Activated CD8-positive, alpha-beta memory T cell treated with anti-CD3 and anti-CD28 coated beads for 1 hour (primary cell): ENCODE results near the gene BBX.

Experiments used
- DNase-seq, 2 donors: peaks; one replicate each; pipeline ENCODE4 v3.0.0-alpha.2; 2020; ENCODE audit warnings: low read depth in 1 of 2; ENCODE audit errors: extremely low read depth in 1 of 2

The BBX gene

DNA sequence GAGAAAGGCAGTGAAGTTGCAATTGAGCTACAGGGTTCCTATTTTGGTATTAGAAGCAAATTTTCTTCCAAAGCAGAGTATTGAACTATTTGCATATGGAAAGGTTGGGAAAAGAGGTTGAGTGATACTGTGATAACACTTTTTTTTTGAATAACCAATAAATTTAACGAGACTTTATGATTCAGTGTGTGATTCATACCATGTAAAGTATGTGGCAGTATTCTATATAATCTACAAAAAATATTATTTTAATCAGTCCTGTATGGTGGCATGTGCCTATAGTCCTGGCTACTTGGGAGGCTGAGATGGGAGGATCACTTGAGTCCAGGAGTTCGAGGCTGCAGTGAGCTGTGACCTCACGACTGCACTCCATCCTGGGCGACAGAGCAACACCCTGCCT is 206.9 kb downstream of the BBX start:
- DNase-seq, result no peak

DNA sequence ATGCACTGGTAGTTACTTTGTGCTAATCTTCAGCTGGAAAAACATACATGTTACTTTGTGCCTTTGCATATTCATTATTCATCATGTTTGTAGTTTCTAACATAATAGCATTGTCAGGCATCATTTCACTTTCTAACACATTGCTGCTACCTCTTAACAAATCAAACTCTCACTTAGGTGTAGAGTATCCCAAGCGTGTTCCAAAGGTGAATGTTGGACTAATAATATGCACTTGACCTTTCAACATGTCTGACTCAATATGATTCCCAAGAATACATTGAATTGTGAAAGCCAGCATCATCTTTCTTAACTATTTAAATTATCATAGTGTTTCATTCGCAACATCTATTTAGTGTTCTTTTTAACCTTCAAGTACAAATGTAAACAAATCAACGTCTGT is 211.6 kb downstream of the BBX start:
- no peak for DNase-seq

DNA sequence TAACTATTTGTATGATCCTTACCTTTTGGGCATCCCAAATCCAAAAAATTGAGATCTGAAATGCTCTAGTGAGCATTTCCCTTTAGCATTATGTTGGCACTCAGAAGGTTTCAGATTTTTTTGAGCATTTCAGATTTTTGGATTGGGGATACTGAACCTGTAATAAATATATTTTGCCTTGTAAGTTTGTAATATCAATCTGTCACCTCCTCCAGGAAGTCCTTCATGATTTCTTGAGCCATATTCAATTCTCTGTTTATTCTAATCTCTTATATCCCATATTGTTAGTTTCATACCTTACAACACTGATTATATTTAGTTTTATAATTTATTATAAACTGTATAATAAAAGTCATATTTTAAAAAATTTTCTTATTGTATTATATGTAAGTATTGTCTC is 215.2 kb downstream of the BBX start:
- no peak for DNase-seq

DNA sequence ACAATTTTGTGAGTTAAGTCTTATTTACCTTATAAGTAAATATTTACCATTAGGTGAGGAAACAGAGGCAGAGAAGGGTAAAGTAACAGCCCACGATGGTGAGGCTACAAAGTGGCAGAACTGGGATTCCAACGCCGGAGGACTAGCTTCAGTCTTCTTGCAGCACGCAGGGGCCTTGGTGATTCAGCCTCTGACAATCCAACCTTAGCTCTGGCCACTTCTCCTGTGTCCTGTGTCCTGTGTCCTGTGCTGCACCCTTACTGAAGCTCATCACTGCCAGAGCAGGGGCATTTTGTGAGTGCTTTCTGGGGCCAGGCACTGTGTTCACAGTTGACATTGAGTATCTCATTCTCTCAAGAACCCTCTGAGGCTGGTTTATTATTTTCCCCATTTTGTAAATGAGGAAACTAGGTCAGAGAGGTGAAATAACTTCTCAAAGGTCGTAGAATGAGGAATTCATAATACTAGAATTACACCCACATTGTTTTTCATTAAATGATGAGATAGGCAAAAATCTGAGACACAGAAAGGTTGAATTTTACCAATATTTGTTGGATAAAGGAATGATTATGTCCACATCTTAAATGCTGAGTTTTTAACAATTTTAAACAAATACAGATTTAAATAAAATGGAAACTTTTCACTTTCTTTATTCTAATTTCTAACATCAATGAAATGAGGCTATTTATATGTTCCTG is 215.9 kb downstream of the BBX start:
- no peak for DNase-seq

DNA sequence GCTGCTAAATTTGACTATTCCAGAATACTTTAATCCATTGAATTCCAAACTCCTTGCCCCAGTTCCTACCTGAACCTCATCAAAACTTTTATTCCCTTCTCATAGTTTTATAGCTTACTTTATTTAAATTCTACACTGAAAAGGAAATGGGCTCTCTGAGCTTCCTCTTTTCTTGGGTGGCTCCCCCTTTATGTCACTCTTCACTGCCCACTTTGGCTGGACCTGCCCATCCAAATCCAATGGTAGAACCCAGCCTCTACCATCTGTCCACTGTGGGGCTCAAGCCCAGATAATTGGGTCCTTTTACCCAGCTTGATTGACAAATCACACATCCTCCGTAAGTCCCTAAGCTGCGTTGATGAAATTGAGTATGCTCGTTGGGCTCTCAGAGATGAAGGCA is 216.5 kb downstream of the BBX start:
- DNase-seq, result no peak

DNA sequence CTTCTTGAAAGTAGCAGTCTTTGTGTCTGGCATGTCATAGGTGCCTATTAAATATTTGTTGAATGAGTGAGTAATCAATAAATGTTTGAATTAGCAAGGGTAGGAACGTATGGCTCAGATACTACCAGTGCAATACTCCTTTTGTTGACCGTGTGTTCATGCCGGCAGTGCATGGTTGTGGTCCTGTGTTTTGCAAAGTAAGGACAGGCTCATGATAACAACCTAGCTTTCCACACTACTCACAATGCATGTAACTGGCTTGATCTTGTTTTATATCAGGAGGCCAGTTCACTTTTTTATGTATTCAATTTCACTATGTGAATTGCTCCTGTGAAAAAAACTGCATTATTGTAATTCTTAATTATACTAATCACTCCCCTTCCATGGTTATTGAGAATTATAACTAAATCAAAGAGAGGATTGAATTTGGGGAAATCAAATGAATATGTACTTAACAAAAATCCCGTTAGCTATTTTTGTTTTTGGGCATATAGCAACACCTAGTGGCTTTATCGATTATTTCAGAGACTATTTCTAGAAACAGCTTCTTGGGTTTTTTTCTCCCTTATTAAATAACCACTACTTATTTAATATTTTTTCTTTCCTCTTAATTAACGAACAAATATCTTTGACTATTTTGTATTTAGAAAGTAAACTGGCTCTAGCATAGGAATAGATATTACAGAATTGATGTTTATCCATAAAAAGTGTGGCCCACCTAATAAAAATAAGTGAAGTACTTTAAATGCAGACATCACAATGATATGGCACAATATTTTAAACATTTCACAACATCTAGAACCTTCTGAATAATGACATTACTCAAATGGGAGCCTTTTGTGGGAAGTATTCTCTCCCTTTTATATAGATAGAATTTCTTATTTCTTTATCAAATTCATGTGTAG is 218.5 kb downstream of the BBX start:
- DNase-seq, result no peak

DNA sequence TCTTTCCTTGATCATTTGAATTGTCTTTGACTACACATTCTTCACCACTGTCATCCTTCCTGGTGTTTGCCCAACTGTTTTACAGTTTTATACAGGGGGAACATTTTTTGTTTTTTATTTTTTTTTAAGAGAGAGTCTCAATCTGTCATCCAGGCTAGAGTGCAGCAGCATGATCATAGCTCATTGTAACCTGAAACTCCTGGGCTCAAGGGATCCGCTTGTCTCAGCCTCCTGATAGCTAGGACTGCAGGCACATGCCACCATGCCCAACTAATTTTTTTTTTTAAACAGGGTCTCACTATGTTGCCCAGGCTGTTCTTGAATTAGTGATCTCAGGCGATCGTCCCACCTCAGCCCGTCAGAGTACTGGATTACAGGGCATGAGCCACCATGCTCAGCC is 222.6 kb downstream of the BBX start:
- DNase-seq, result no peak

DNA sequence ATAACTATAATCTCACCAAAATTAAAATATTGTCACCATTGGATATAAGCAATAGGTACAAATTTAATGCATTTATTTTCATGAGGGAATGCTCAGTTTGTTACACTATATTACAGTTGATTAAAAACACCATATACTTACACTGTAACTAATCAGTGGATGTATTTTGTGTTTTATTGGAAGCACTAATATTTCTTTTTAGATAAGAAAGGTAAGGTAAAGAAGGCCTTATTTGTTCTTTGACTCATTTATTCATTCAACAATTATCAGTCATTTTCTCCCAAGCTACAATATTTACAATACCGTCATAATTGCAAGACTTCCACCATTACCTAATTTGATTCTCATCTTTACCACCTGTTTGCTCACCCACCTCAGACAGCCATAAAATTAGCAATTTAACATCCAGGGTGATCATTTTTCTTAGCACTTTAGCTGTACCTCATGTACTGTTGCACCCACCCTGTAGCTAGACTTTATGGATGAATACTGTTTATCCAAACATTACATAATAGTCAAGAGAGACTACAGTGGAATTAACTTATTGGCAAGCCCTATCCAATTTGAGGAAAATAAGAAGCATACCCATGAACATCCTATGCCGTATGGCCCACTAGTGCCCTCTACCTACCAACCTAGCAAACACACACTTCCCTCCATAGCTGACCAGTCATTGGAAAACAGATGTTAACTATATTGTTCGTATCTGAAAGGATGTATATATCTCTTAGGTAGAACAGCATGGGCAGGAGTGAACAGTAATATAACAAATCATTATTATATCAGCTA is 229.6 kb downstream of the BBX start:
- no peak for DNase-seq

DNA sequence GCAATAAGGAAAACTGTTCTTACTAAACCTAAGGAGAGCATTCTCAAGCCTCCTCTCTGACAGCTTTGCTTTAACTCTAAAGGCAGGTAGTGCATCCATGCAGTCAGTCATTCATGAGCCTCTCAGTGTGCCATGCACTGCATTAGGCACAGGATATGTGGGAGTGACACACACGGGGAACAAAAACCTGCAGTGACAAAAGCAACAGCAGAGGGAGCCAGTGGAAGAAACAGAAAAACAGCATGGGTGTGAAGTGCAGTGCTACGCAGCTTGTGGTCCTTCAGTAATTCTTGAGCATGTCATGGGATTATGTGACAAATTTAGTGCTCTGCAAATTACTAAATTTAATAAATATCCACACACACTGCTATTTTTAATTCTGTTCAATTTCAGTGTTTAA is 230.7 kb downstream of the BBX start:
- DNase-seq, result no peak

DNA sequence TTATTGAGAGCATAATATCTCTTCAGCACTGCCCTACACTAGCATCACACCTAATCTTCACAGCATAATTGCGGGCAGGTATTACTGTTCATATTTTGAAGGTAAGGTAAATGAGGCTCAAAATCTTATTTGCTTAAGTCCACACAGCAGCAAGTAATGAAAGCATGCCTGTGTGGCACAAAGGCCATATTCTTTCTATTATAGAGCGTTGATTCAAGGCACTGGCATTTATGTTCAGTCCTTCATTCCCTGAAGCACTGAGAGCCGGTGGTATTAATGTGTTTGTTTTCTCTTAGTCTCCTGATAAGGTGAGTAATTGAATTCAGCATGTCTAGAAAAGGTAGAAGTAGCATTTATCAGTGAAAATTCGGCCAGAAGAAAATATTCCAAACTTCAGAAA is 231.2 kb downstream of the BBX start:
- DNase-seq, result no peak

DNA sequence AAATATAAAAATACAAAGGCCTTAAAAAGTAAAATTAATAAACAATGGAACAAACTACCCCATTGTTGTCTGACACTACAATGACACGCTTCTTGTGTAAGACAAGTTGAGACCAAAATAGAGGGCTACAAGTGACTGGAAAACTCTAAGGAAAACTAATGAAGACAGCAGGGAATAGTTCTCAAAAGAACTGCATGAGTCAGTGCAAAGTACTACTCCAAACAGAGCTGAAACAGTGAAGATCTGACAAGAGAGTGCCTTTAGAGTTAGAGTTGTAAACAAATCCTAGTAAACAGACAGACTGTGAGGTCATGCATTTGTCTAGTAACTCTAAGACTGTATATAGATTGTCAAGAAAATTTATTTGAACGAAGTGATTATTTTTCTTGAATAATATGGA is 233.9 kb downstream of the BBX start:
- DNase-seq, result no peak

DNA sequence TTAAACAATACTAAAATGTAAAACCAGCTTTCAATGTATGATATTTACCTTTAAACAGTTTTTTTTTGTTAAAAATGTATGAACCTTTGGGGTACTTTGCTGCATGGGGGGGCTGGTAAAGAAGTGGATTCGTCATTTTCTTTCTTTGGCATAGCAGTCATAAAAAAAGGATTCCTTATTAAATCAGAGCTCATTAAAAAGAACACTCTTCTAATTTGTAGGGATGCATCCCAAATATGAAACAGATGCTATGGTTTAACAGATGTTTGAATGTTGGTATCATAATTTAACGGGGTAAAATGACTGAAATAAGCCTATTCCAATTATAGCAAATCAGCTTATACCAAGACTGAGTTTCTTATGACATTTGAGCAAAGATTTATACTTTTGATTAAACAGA is 234.4 kb downstream of the BBX start:
- DNase-seq, result no peak

DNA sequence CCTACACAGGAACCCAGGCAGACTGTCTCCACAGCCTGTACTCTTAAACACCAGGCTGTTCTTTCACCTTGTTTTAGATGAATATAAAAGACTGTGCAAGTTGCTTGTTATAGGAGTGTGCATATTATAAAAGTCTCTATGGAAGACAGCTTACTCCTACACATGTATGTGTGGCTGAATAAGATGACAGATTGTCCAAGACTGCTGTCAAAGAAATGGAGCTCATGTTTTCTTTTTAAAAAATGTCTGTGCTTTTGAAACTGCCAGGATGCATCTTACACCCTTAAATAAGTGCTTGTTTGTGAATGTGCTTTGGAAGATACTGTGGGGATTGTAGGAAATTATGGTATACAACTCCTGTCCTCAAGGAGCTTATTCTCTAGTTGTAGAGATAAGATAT is 237.4 kb downstream of the BBX start:
- no peak for DNase-seq

DNA sequence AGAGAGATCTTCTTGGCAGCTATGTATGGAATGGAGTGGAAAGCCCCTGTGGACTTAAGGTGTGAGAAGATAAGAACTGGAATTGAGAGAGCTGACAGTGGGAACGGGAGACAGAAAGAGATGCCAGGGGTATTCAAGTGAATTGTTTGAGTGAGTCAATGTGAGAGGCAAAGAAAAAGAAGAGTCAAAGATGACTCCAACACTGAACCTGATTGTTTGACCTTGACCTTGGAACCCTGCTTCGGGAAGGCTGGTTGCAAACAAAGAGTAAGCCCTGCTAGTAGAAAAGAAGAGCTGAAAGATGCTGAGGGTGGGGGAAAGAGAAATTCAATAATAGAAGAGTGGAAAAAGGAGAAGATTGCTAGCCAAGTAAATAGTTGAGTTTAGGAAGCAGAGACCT is 238.6 kb downstream of the BBX start:
- no peak for DNase-seq

DNA sequence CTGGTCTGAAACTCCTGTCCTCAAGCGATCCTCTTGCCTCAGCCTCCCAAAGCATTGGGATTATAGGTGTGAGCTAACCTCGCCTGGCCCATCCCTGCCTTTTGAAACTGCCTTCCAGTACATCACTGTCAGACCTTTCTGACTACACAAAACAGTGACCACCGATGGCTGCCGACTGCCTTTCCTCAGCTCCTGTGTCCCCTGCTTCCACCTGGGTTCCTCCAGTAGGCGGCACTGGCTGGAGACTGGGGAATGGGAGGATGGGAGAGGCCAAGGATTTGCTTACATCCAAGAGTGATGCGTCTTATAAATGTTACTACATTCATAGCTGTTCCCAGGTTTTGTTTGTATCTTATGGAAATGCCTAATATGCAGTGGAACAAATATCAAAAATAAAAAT is 242.8 kb downstream of the BBX start:
- no peak for DNase-seq

DNA sequence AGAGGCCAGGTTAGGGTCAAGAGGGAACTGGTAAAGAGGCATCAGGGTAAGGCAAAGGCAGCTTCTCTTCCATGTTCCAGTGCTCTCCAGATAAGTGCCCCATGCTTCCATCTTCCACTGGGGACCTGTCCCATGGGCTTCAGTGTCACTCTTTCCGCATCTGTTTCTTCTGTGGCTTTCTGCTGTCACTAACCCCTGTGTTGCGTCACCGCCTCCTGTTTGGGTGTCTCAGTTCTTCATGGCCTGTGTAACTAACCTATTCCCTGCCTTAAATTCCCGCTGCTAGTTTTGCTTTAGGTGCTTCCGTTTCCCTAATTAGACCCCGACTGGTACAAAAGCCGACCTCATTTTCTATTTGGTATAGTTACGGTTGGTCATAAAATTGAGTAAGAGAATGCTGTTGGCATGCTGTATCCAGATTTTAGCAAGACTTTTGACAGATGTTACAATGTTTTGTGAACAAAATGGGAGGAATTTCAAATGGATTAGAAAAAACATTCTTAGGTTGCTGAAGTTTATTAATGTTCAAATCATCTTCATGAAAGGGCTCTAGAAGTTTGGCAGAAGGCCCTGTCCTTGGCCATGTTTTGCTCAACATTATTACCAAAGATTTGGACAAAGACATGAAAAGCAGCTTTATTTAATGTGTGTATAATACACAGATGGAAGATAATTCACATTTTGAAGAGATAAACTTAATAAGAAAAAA is 245.3 kb downstream of the BBX start:
- DNase-seq, result no peak

DNA sequence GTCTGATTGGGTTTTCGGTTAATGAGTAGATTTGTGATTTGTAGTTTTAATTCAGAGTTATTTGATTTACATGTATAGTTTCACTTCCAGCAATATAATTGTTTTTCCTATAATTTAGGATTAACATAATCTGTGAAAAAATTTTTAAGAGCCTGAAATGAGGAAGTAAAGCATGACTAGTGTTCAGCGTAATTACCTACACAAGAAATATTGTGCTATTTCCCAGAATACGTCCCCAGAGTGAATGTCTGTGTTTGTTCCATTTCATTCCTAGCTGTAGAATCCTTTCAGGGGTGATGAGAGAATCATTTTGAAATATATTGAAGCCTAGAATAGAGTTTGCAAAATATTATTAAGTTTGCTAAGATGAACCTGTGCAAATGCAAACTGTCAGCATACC is 247.1 kb downstream of the BBX start:
- DNase-seq, result no peak

DNA sequence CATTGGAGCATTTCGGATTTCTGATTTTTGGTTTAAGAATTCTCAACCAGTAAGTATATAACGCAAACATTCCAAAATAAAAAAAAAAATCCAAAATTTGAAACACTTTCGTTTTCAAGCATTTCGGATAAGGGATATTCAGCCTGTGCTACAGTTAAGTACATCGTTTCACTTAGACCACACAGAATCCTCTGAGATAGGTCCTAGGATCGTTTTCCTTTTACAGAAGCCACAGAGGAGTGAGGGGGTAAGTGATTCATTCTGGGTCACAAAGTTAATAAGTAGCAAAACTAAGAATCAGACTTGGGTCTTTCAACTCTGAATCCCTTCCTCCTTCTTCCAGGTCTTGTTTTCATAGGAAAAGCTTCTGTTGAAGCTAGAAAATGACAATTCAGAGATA is 249.3 kb downstream of the BBX start:
- DNase-seq, result no peak

DNA sequence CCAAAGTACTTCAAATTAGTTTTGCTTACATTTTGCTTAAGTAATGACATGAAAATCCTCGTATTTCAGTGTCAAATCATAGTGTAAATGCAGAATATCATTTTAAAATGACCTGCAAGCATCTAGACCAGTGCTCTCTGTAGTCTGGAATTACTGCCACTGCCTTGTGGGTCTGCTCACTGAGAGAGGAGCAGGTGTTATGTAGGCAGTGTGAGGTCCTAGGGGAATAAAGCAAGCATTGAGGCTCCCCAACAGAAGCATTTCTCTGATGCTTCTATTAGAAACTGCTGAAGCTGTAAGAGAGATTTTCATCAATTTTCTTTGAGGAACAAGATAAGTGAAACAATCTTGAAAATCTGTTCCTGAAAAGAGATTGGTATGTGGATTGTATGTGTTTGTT is 253.2 kb downstream of the BBX start:
- DNase-seq, result no peak

DNA sequence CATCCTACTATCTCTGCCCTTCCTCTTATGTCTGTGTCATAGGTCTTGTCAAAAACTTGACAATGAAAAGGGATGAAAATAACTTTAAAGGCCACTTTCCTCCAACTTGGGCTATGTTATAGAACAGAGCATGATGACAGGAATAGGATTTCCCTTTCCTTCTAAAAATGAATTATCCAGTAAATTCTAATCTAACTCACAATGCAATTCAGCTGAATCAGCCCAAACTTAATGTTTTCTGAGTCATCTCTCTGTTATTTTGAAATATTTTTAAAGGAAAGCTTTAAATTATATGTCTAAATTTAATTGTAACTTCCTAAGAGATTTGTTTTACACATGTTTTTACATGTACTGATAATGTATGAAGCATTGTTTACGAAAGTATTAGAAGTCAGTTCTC is 258.5 kb downstream of the BBX start:
- no peak for DNase-seq

DNA sequence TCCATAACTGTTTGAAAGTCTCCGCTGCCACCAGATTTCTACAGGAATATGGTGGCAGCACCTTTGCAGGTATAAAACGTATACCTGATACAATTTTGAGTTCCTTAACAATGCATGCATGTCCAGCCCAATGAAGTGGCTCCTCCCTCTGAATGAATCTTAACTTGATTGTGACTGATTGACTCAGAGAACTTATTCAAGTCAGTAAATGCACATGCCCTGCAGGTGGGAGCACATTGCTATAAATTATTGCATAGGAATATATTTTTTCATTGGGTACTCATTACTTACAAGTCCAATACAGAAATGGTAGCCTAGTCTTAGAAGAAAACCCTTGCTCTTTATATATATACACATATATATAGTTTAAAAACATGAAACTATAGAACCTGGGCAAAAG is 259.3 kb downstream of the BBX start:
- DNase-seq, result no peak
